C4-2B (cell line): ENCODE measurements around the gene DPP3.

Source experiments
- CTCF ChIP-seq: fragments of 450-650 bp; conservative IDR thresholded peaks from 2 replicates; pipeline ENCODE4 v1.5.1; 2017; ENCODE audit warnings: mild to moderate bottlenecking
- ZFX ChIP-seq: fragments of 450-650 bp; IDR thresholded peaks from 2 replicates; pipeline ENCODE4 v1.6.1; 2017

DNA sequence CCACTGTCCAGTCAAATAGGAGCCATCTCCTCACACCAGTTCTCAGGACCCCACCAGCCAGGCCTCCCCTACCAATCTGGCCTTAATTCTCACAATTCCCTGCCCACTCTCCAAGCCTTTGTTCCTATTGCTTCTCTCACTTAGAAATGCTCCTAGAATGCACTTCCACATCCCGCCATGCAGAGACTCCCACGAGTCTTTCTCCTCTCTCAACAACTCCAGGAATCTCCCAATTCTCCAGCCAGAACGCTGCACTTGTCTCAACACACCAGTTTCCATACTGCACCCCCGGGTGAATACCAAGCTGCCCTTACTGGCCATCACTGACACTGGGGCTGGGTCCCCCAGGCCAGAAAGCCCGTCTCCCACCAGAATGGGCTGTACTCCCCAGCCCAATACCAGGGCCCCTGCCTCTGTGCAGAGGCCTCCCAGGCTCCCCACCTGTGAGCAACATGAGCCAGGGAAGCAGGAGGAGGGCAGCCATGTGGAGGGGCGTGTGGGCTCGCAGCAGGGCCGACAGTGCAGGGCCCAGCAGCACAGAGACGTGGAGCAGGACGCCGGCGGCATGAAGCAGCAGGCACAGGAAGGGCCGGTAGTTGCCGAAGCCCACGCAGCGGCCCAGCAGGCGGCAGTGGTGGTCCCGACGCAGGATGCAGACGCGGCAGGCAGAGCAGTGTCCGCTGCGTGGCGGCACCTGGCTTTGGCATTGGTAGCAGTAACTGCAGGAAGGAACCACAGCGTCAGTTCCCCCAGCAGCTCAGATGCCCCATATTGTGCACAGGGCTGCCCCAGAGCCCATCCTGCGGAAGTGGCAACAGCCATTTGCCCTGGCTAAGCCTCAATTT, 63.3 kb downstream of the DPP3 start:
- TF ChIP-seq CTCF (no peak), ZFX (no peak)
